Stimulated activated naive CD4-positive, alpha-beta T cell treated with Interleukin-2 at 50 U/mL for 16 hours (primary cell): ENCODE results near the gene SPEM2.

Experiments
- DNase-seq: peaks from one replicate; lab custom pipeline; 2025; lab: John Stamatoyannopoulos, UW

Gene SPEM2

GRCh38 chr17:7425316-7425715, at the start of gene SPEM2:
Gene SPEM2 (plus strand): TSS chr17:7425616. CDS start chr17:7425689, 73 bp downstream.
- no peak for DNase-seq

GRCh38 chr17:7379134-7379533, 46.3 kb upstream of the SPEM2 start:
- DNase-seq: no peak

DNA sequence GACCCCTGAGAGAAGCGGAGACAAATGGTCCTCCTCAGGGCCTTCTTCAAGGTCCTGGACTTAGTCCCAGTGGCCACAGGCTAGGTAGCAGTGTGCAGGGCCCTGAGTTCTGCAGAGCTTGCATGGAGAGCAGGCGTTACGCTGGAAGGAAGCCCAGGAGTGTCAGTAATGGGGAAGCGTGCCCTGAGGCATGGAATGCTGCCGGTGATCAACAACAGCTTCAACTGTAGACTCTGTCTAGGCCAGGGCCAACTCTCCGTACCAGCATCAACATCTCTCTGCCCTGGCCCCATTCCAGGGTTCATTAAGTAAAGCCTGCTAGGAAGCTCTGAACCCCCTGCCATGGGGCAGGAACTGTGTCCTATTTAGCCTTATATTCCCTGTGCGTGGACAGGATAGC, 45.1 kb upstream of the SPEM2 start:
- no peak for DNase-seq

- DNase-seq: no peak
These were observed 44.3 kb upstream of the SPEM2 start, which contains the start of gene TNK1 for GRCh38 chr17:7380855-7381683. Gene TNK1 (plus strand): TSS chr17:7381089. CDS start chr17:7382927, 1,838 bp downstream.

DNA sequence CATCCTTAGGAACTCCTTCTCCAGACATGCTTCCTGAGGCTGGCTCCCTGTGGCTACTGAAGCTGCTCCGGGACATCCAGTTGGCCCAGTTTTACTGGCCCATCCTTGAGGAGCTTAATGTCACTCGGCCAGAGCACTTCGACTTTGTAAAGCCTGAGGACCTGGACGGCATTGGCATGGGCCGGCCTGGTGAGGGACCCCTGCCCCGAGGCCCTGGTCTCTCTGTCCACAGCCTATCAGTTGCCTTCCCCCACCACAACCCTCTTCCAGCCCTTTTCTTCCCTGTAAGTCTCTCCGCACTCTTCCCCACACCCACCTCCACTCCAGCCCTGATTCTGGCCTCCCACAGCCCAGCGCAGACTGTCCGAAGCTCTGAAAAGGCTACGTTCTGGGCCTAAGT, 42.5 kb upstream of the SPEM2 start:
- DNase-seq: no peak

DNA sequence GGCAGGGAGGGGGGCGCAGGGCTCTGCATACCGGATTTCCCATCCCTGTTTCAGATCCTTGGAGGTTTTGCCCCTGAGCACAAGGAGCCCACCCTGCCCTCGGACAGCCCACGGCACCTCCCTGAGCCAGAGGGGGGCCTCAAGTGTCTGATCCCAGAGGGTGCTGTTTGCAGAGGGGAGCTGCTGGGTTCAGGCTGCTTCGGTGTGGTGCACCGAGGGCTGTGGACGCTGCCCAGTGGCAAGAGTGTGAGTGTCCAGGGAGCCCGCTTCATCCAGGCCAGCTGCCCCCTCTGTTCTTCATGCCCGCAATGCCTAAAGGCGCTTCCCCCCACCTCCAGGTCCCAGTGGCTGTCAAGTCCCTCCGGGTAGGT, 42.1 kb upstream of the SPEM2 start:
- DNase-seq: no peak

GRCh38 chr17:7383742-7384488, 41.5 kb upstream of the SPEM2 start:
- peak; percentile 71 for DNase-seq

GRCh38 chr17:7384489-7385081, 40.8 kb upstream of the SPEM2 start:
- DNase-seq: no peak

DNA sequence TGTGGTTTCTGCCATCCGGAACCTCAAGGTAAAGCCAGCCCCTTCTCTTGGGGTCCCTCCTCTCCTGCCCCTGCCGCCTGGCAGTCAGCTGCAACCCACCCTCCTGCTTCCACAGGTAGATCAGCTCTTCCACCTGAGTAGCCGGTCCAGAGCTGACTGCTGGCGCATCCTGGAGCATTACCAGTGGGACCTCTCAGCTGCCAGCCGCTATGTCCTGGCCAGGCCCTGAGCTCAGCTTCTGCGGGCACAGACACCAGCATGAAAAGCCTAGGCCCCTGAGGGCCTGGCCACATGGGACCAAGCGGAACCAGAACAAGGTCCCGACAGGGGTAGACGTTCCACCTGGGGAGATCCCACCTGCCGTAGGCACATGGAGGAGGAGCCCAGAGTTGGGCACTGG, 36.6 kb upstream of the SPEM2 start:
- DNase-seq: no peak

DNA sequence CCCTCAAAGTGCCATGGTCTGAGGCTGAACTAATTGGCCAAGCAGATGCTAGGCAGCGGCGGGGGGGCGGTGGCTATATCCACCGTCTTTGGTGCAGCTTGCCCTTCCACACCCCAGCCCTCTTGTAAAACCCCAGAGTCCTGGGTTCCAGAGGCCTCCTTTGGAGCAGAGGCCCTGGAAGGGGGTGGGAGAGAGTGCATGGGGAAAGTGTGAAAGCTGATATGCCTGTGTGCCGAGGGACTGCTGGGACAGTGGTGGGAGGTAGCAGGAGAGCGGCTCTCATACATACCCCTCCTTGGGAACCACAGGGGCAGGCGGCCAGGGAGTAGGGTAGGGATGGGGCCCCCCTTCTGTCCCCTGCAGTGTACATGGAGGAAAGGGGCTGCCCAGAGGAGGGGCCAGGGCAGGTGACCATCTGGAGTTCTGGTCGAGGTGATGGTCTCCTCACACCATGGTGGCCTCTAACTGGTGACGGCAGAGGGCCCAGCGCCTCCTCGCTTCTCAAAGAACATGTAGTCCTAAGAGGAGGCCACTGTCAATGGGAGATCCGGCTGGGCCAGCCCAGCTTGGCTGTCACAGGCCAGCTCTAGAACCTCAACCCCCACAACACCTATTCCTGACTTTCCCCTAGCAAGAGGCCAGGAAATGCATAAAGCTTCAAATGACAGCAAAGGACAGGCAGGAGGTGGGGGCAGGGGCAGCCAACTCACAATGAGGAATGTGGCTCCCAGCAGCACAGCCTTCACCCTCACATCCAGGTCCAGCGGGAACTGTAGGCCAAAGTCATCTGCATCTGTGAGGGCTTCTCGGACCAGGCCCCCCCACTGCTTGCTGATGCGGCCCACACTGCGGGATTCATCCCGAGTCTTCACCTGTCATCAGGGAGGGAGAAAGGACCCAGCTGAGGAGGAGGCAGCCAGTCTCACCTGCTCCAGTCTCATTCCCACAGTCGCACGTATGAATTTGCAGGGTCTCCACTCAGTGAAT, 35.2 kb upstream of the SPEM2 start:
- no peak for DNase-seq

DNA sequence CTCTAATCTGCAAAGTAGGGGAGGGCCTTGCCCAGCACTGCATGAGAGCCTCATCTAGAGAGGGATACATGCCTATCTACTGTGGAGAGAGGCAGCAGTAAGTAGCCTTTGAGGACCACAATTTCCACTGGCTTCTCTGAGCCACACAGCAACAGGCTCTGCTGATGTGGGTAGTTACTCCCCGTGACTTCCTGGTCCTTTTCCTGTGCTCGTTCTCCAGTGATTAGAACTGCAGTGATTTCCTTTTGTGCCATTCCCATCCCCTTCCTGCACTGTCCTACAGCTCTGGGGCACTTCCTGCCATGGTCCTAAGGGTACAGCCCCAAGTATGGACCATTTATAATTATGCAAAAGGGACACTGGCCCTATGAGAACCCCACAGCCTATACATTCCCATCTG, 34.1 kb upstream of the SPEM2 start:
- no peak for DNase-seq

- DNase-seq: no peak
These were observed 32.5 kb upstream of the SPEM2 start for GRCh38 chr17:7392696-7393612.

GRCh38 chr17:7393613-7394451, 31.6 kb upstream of the SPEM2 start:
- DNase-seq: peak; percentile 50

DNA sequence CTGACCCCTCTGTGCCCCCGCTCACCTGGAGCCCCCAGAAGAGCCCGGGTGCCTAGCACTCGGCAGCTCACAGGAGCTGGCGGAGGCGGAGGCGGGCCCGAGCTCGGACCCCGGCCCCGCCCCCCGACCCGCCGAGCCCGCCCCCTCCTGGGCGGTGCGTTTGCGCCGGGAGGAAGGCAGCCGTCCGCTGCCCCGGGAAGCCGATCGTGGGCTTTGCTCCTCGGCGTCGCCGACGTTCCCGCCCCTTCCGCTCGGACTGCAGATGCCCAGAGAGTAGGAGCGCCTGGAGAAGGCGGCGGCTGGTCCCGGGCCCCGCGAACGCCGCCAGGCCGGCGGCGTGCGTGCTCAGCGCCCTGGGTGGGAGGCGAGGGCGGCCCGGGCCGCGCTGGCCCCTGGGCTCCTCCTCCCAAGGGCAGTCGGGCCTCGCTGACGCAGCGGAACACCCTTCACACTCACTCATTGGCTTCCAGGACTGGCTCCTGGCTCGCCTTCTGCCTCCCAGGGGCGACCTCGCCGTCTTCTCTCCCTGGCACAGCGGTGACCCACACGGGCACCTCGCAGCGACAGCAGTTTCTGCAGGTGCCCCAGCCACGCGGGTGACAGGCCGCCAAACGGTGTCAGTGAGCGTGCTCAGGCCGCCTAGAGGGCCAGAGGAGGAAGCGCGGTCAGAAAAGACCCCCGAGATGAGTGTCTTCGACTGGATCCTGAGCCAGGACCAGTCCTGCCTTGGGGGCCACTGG, 30.8 kb upstream of the SPEM2 start, which contains the start of gene PLSCR3:
TSS of gene PLSCR3 (minus strand) at position 74 of the 740 bp plus-strand sequence. CDS start 415 bp downstream, outside the sequence.
- DNase-seq: peak; percentile 77

- no peak for DNase-seq
These were observed 29.3 kb upstream of the SPEM2 start for GRCh38 chr17:7396147-7396546.

GRCh38 chr17:7398612-7399011, 26.8 kb upstream of the SPEM2 start:
- no peak for DNase-seq

DNA sequence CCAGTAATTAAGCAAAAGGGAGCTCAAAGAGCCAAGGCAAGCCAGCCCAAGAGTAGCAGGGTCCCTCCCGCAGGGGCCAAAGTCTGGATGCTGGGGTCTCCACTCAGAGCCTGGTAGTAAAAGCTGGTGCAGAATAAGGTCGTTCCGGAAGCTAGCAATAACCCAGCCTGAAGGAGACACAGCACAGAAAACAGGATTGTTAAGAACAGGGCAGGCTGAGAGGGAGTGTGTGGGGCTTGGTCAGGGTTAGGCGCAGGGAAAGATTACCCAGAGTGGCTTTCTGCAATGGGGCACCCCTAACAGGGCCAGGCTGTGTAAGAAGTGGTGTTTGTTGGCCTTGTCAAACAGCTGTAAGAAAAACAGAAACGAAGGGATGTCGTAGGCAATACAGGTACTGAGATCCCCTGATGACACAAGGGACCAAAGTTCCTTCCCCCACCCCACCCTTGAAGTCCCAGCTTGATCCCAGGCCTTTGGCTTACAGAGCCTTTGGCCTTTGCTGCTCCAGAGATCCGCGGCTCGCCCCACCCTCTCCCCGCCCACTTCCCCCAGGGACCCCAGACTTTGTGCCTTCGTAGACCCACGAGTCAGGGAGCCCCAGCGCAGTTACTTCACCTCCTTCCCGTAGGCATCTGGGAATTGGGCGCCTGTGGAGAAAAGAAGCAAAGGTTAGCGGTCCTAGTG, 22.2 kb upstream of the SPEM2 start:
- peak; percentile 15 for DNase-seq

DNA sequence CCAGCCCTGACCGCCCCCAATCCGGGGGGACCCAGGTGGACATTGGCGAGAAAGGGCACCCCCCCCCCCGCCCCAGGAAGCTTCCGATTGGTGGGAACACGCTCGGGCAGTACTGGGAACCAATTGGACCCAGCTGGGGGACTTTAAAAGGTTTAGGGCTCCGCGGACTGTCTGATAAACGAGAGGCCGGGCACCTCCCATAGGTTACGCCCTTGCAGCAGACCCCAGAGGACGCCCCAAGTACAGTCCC, 21.8 kb upstream of the SPEM2 start:
- DNase-seq: no peak
